ENCODE measurements around the gene KANSL2.
"Not testable (repeated sequence)": the region's sequence is repeated elsewhere in the genome, so short reads cannot be mapped to it uniquely, and the experiment has no call there.

KANSL2 gene

GRCh38 chr12:48629541-48629940, 52.5 kb downstream of the KANSL2 start:
- no peak overlapping the region for H3K27ac Mint-ChIP-seq (ENCODE audit: low read depth)
- no peak overlapping the region for H3K4me3 Mint-ChIP-seq
- no peaks in the 10 kb centered on the region for H3K4me1 Mint-ChIP-seq
- no peaks in the 10 kb centered on the region for H3K36me3 Mint-ChIP-seq (ENCODE audit: insufficient read depth)
- no peaks in the 10 kb centered on the region for H3K9me3 Mint-ChIP-seq
- H3K27me3 Mint-ChIP-seq, result peaks cover 75% of the 10 kb centered on the region
- ATAC-seq (replicated peaks; ENCODE audit: extremely low read depth, poor library complexity, severe bottlenecking), result no peak
- DNase-seq (ENCODE audit: low spot score in 2 of 2), result no peak

- Mint-ChIP-seq H3K9me3 (no peaks in the 10 kb centered on the region), H3K27me3 (peaks cover 86% of the 10 kb centered on the region), H3K4me3 (no peak overlapping the region), H3K4me1 (no peaks in the 10 kb centered on the region), H3K36me3 (ENCODE audit: insufficient read depth) (no peaks in the 10 kb centered on the region), H3K27ac (ENCODE audit: low read depth) (no peak overlapping the region)
- DNase-seq (ENCODE audit: low spot score in 2 of 2) (no peak), ATAC-seq (replicated peaks; ENCODE audit: extremely low read depth, poor library complexity, severe bottlenecking) (no peak)
These were observed 54.5 kb downstream of the KANSL2 start for GRCh38 chr12:48627556-48627955.

GRCh38 chr12:48622997-48623396, 59.0 kb downstream of the KANSL2 start:
- H3K27me3 Mint-ChIP-seq, result peaks cover 83% of the 10 kb centered on the region
- not testable (repeated sequence) for H3K4me1 Mint-ChIP-seq; H3K27ac Mint-ChIP-seq (ENCODE audit: low read depth); H3K36me3 Mint-ChIP-seq (ENCODE audit: insufficient read depth); ATAC-seq (replicated peaks; ENCODE audit: extremely low read depth, poor library complexity, severe bottlenecking); DNase-seq (ENCODE audit: low spot score in 2 of 2); H3K4me3 Mint-ChIP-seq; H3K9me3 Mint-ChIP-seq

GRCh38 chr12:48618541-48618940, 63.5 kb downstream of the KANSL2 start:
- H3K36me3 Mint-ChIP-seq (ENCODE audit: insufficient read depth), result no peaks in the 10 kb centered on the region
- no peak overlapping the region for H3K27ac Mint-ChIP-seq (ENCODE audit: low read depth)
- ATAC-seq (replicated peaks; ENCODE audit: extremely low read depth, poor library complexity, severe bottlenecking) (peak; percentile 73), DNase-seq (ENCODE audit: low spot score in 2 of 2) (peak; percentile 58 to 64)
- H3K4me1 Mint-ChIP-seq, result no peaks in the 10 kb centered on the region
- peaks cover 77% of the 10 kb centered on the region for H3K27me3 Mint-ChIP-seq
- H3K4me3 Mint-ChIP-seq, result no peak overlapping the region
- peaks cover 1% of the 10 kb centered on the region for H3K9me3 Mint-ChIP-seq

- H3K4me1 Mint-ChIP-seq, result no peaks in the 10 kb centered on the region
- H3K27me3 Mint-ChIP-seq, result peaks cover 87% of the 10 kb centered on the region
- ATAC-seq (replicated peaks; ENCODE audit: extremely low read depth, poor library complexity, severe bottlenecking) (no peak), DNase-seq (ENCODE audit: low spot score in 2 of 2) (no peak)
- H3K4me3 Mint-ChIP-seq, result no peak overlapping the region
- peaks cover 12% of the 10 kb centered on the region for H3K9me3 Mint-ChIP-seq
- no peak overlapping the region for H3K27ac Mint-ChIP-seq (ENCODE audit: low read depth)
- no peaks in the 10 kb centered on the region for H3K36me3 Mint-ChIP-seq (ENCODE audit: insufficient read depth)
These were observed 66.4 kb downstream of the KANSL2 start for GRCh38 chr12:48615681-48616080.

GRCh38 chr12:48613321-48613720, 68.7 kb downstream of the KANSL2 start:
- Mint-ChIP-seq H3K27me3 (peaks cover 68% of the 10 kb centered on the region), H3K4me3 (no peak overlapping the region), H3K9me3 (peaks cover 12% of the 10 kb centered on the region), H3K27ac (ENCODE audit: low read depth) (no peak overlapping the region), H3K4me1 (no peaks in the 10 kb centered on the region), H3K36me3 (ENCODE audit: insufficient read depth) (no peaks in the 10 kb centered on the region)
- DNase-seq (ENCODE audit: low spot score in 2 of 2) (no peak), ATAC-seq (replicated peaks; ENCODE audit: extremely low read depth, poor library complexity, severe bottlenecking) (no peak)

Measured in central memory CD8-positive, alpha-beta T cell (primary cell).